ENCODE data around the gene PTH1R.

PTH1R gene

GRCh38 chr3:46860810-46861604 lies 16.5 kb upstream of the PTH1R start:
- TF ChIP-seq CTCF (IDR thresholded peaks at IDR 0.05; ENCODE audit: low read length, missing control alignments), result no peak

GRCh38 chr3:46861605-46862368 lies 15.7 kb upstream of the PTH1R start:
- H3K4me3 ChIP-seq (replicated peaks; ENCODE audit: low read depth, low read length), result no peak overlapping the region
- DNase-seq (ENCODE audit: low read depth), result no peak
- no peak for TF ChIP-seq CTCF (IDR thresholded peaks at IDR 0.05; ENCODE audit: low read length, missing control alignments)

More at GRCh38 chr3:46860810-46861604, 16.5 kb upstream of the PTH1R start:
- DNase-seq (ENCODE audit: low read depth), result no peak
- H3K4me3 ChIP-seq (replicated peaks; ENCODE audit: low read depth, low read length), result no peak overlapping the region

- no peak for DNase-seq (ENCODE audit: low read depth)
- no peak for TF ChIP-seq CTCF (IDR thresholded peaks at IDR 0.05; ENCODE audit: low read length, missing control alignments)
- no peak overlapping the region for H3K4me3 ChIP-seq (replicated peaks; ENCODE audit: low read depth, low read length)
Observed at GRCh38 chr3:46862369-46863025, 15.0 kb upstream of the PTH1R start.

GRCh38 chr3:46863261-46863782 lies 14.2 kb upstream of the PTH1R start, which contains the start of gene MYL3:
Gene MYL3, minus strand, starts transcription at chr3:46863444. Its CDS starts 54 bp downstream, at chr3:46863390.
- TF ChIP-seq CTCF (IDR thresholded peaks at IDR 0.05; ENCODE audit: low read length, missing control alignments), result no peak
- DNase-seq (ENCODE audit: low read depth), result no peak
- H3K4me3 ChIP-seq (replicated peaks; ENCODE audit: low read depth, low read length), result no peak within 1 kb of the TSS

- no peak for DNase-seq (ENCODE audit: low read depth)
- no peak for TF ChIP-seq CTCF (IDR thresholded peaks at IDR 0.05; ENCODE audit: low read length, missing control alignments)
- no peak overlapping the region for H3K4me3 ChIP-seq (replicated peaks; ENCODE audit: low read depth, low read length)
Observed at GRCh38 chr3:46864061-46864881, 13.2 kb upstream of the PTH1R start.

- peak; percentile 74 for DNase-seq (ENCODE audit: low read depth)
- TF ChIP-seq CTCF (IDR thresholded peaks at IDR 0.05; ENCODE audit: low read length, missing control alignments), result no peak
- H3K4me3 ChIP-seq (replicated peaks; ENCODE audit: low read depth, low read length), result no peak overlapping the region
Observed at GRCh38 chr3:46865031-46865507, 12.5 kb upstream of the PTH1R start.
